IMR-90 (cell line): Measurements from ENCODE around the gene RET. TPM values are rescaled to one million over a fixed set of nuclear protein-coding genes. Genes with fewer than 3 reads are reported as not detected.

Experiments used
- ATAC-seq: fragments of 200-7000 bp; cut with Tn5 transposase; 2 replicates; pipeline ENCODE4 v1.9.1; 2020; ENCODE audit warnings: low read depth, mild to moderate bottlenecking, moderate library complexity
- BruUV-seq: library from RNA; stranded (reverse); fragments of 400-500 nt; replicated peaks from 2 replicates; lab custom pipeline; 2021; lab: Mats Ljungman, UMichigan
- CTCF ChIA-PET: fragments of 300-600 bp; formaldehyde crosslinking; extraction: SDS; loops from one replicate; lab custom pipeline; 2021; ENCODE audit warnings: antibody characterized with exemption; lab: Yijun Ruan, JAX
- POLR2A ChIA-PET: fragments of 300-600 bp; sonication (Branson Sonifier 250); formaldehyde crosslinking; loops from one replicate; lab custom pipeline; 2022; ENCODE audit warnings: antibody characterized with exemption; ENCODE audit not compliant: unreplicated experiment; lab: Charles Lee
- DNase-seq: peaks from one replicate; pipeline ENCODE4 v3.0.0; 2013
- H2AFZ ChIP-seq: replicated peaks from 2 replicates; pipeline ENCODE3; 2013; ENCODE audit warnings: low read length, mild to moderate bottlenecking; ENCODE audit not compliant: poor library complexity
- H2AK5ac ChIP-seq: 2 replicates; pipeline ENCODE4 v1.6.1; 2013; ENCODE audit warnings: low read depth, low read length, inconsistent platforms
- H2AK9ac ChIP-seq: replicated peaks from 2 replicates; pipeline ENCODE3; 2013; ENCODE audit warnings: mild to moderate bottlenecking, low read depth, low read length, moderate library complexity; ENCODE audit not compliant: poor library complexity
- H2BK120ac ChIP-seq: 2 replicates; pipeline ENCODE4 v1.6.1; 2013; ENCODE audit warnings: low read depth, low read length, inconsistent platforms
- H2BK15ac ChIP-seq: 3 replicates; pipeline ENCODE4 v1.6.1; 2013; ENCODE audit warnings: low read depth, low read length, inconsistent platforms
- H2BK20ac ChIP-seq: 2 replicates; pipeline ENCODE4 v1.6.1; 2013; ENCODE audit warnings: low read depth, mild to moderate bottlenecking, inconsistent platforms, low read length, moderate library complexity
- H2BK5ac ChIP-seq: 2 replicates; pipeline ENCODE4 v1.6.1; 2013; ENCODE audit warnings: mild to moderate bottlenecking, low read depth, low read length, inconsistent platforms; ENCODE audit not compliant: poor library complexity, severe bottlenecking
- H3K14ac ChIP-seq: replicated peaks from 2 replicates; pipeline ENCODE4 v1.6.1; 2013; ENCODE audit warnings: low read depth, low read length, inconsistent platforms
- H3K18ac ChIP-seq: 2 replicates; pipeline ENCODE4 v1.6.1; 2013; ENCODE audit warnings: low read depth, low read length, control low read depth
- H3K23ac ChIP-seq: 2 replicates; pipeline ENCODE4 v1.6.1; 2013; ENCODE audit warnings: low read depth, low read length, inconsistent platforms
- H3K27ac ChIP-seq: 2 replicates; pipeline ENCODE4 v1.5.1; 2013; ENCODE audit warnings: mild to moderate bottlenecking, control low read depth, low read length; ENCODE audit not compliant: insufficient read depth
- H3K27me3 ChIP-seq: 2 replicates; pipeline ENCODE4 v1.6.1; 2013; ENCODE audit warnings: low read length; ENCODE audit not compliant: control insufficient read depth, insufficient read depth
- H3K36me3 ChIP-seq: 2 replicates; pipeline ENCODE4 v1.6.1; 2013; ENCODE audit warnings: low read length, mixed read lengths; ENCODE audit not compliant: control insufficient read depth, insufficient read depth
- H3K4ac ChIP-seq: 2 replicates; pipeline ENCODE4 v1.6.1; 2013; ENCODE audit warnings: low read depth, low read length, inconsistent platforms
- H3K4me1 ChIP-seq: 2 replicates; pipeline ENCODE4 v1.6.1; 2013; ENCODE audit warnings: low read length, mixed read lengths; ENCODE audit not compliant: control insufficient read depth, insufficient read depth
- H3K4me2 ChIP-seq: 2 replicates; pipeline ENCODE4 v1.6.1; 2013; ENCODE audit warnings: low read depth, mild to moderate bottlenecking, control low read depth, low read length, moderate library complexity
- H3K4me3 ChIP-seq: 2 replicates; pipeline ENCODE4 v1.5.1; 2013; ENCODE audit warnings: low read depth, mild to moderate bottlenecking, control low read depth, low read length, moderate library complexity; ENCODE audit not compliant: insufficient read depth
- H3K56ac ChIP-seq: 2 replicates; pipeline ENCODE4 v1.6.1; 2013; ENCODE audit warnings: low read length, inconsistent platforms; ENCODE audit not compliant: insufficient read depth; ENCODE audit errors: extremely low read depth
- H3K79me1 ChIP-seq, 2 experiments: 2 replicates each; pipeline ENCODE4 v1.6.1; 2013; ENCODE audit warnings: low read length in 2 of 2, inconsistent platforms in 1 of 2, low read depth in 1 of 2
- H3K9ac ChIP-seq: 2 replicates; pipeline ENCODE4 v1.6.1; 2013; ENCODE audit warnings: low read depth, low read length, control low read depth
- H3K9me1 ChIP-seq: 2 replicates; pipeline ENCODE4 v1.6.1; 2013; ENCODE audit warnings: low read length, inconsistent platforms; ENCODE audit not compliant: insufficient read depth
- H3K9me3 ChIP-seq: 2 replicates; pipeline ENCODE4 v1.6.1; 2013; ENCODE audit warnings: low read length; ENCODE audit not compliant: control insufficient read depth, insufficient read depth
- H4K20me1 ChIP-seq: 2 replicates; pipeline ENCODE4 v1.6.1; 2013; ENCODE audit warnings: low read length, inconsistent platforms; ENCODE audit not compliant: insufficient read depth
- H4K5ac ChIP-seq: 2 replicates; pipeline ENCODE4 v1.6.1; 2013; ENCODE audit warnings: mild to moderate bottlenecking, low read depth, low read length, control low read depth
- H4K8ac ChIP-seq, 2 experiments: 2 replicates each; pipeline ENCODE4 v1.6.1; 2013; ENCODE audit warnings: low read depth in 2 of 2, low read length in 2 of 2, control low read depth in 1 of 2, inconsistent platforms in 1 of 2
- H4K91ac ChIP-seq: 2 replicates; pipeline ENCODE4 v1.6.1; 2013; ENCODE audit warnings: low read depth, low read length, inconsistent platforms; ENCODE audit not compliant: insufficient read depth
- BHLHE40 ChIP-seq: fragments of 150-350 bp; IDR thresholded peaks from 2 replicates; pipeline ENCODE4 v1.6.1; 2016; ENCODE audit warnings: mild to moderate bottlenecking, low read depth, low read length
- CHD1 ChIP-seq: IDR thresholded peaks from 2 replicates; pipeline ENCODE4 v1.6.1; 2012; ENCODE audit warnings: low read depth, low read length, improper control_type of control experiment
- ELK1 ChIP-seq: fragments of 150-350 bp; IDR thresholded peaks from 2 replicates; pipeline ENCODE4 v1.6.1; 2016; ENCODE audit warnings: low read depth, mild to moderate bottlenecking, low read length, moderate library complexity, borderline replicate concordance
- FOS ChIP-seq: fragments of 150-350 bp; IDR thresholded peaks from 2 replicates; pipeline ENCODE4 v1.6.1; 2016; ENCODE audit warnings: low read depth, low read length
- MAFK ChIP-seq: IDR thresholded peaks from 2 replicates; pipeline ENCODE4 v1.6.1; 2012; ENCODE audit warnings: low read depth, low read length, improper control_type of control experiment
- MAZ ChIP-seq: IDR thresholded peaks from 2 replicates; pipeline ENCODE4 v1.6.1; 2012; ENCODE audit warnings: low read depth, mild to moderate bottlenecking, low read length, improper control_type of control experiment, moderate library complexity, borderline replicate concordance
- MXI1 ChIP-seq: IDR thresholded peaks from 2 replicates; pipeline ENCODE4 v1.6.1; 2012; ENCODE audit warnings: low read depth, mild to moderate bottlenecking, low read length, moderate library complexity, borderline replicate concordance
- NFE2L2 ChIP-seq: fragments of 150-350 bp; IDR thresholded peaks from 2 replicates; pipeline ENCODE4 v1.6.1; 2016; ENCODE audit warnings: low read depth, mild to moderate bottlenecking, low read length
- RAD21 ChIP-seq: IDR thresholded peaks from 2 replicates; pipeline ENCODE4 v1.6.1; 2012; ENCODE audit warnings: low read length, improper control_type of control experiment
- RCOR1 ChIP-seq: IDR thresholded peaks from 2 replicates; pipeline ENCODE4 v1.6.1; 2012; ENCODE audit warnings: mild to moderate bottlenecking, low read length, improper control_type of control experiment; ENCODE audit not compliant: insufficient replicate concordance
- RFX5 ChIP-seq: IDR thresholded peaks from 2 replicates; pipeline ENCODE4 v1.8.0; 2012; ENCODE audit warnings: low read depth, mild to moderate bottlenecking, low read length, moderate library complexity
- SMC3 ChIP-seq: fragments of 150-350 bp; IDR thresholded peaks from 2 replicates; pipeline ENCODE4 v1.6.1; 2016; ENCODE audit warnings: low read depth, mild to moderate bottlenecking, antibody characterized with exemption, low read length, moderate library complexity
- WGBS, 2 experiments: methylation state at CpG; one replicate each; pipeline versions ENCODE4 v1.1.5 to v1.1.7; 2013; ENCODE audit warnings: missing lambda C conversion rate in 2 of 2; ENCODE audit not compliant: insufficient read length in 1 of 2; ENCODE audit errors: extremely low coverage in 2 of 2; 5-methylcytosine and 5-hydroxymethylcytosine counted together
- dilution Hi-C: fragments of 300-500 bp; cut with HindIII; formaldehyde crosslinking; loops from one replicate; pipeline ENCODE4 v1.14.3; 2018; ENCODE audit warnings: low sequenced_read_pairs; ENCODE audit not compliant: unreplicated experiment
- in situ Hi-C: fragments of 300-500 bp; cut with MboI; formaldehyde crosslinking; loops from 3 replicates; pipeline ENCODE4 v1.14.3; 2019; ENCODE audit warnings: low sequenced_read_pairs, inconsistent platforms, mixed read lengths
- intact Hi-C: fragments of 100-400 bp; cut with micrococcal nuclease; formaldehyde crosslinking; loops from 2 replicates; pipeline ENCODE4 v1.10.0; 2022
- polyA plus RNA-seq, 3 experiments: library from polyadenylated mRNA; depleted of rRNA; stranded (reverse); fragments of >200 nt; gene quantifications; 2 replicates each; pipeline ENCODE4 v1.2.3, GENCODE V29; 2012; ENCODE audit warnings: low replicate concordance in 1 of 3
- total RNA-seq: library from RNA; depleted of rRNA; stranded (reverse); fragments of >200 nt; gene quantifications from 2 replicates; pipeline ENCODE4 v1.2.3, GENCODE V29; 2012

Gene RET
- total and polyA plus RNA-seq, 2 of the 4 experiments (the other 2 are of a cell fraction), result 0.10 to 0.18 TPM

- no peak for TF ChIP-seq MXI1
Measured at GRCh38 chr10:43117777-43118583, 41.1 kb downstream of the RET start (continued).

- H4K5ac ChIP-seq, result no peak overlapping the region
- no peak for DNase-seq
- no peaks in the 10 kb centered on the region for H3K79me1 ChIP-seq
- H3K4me2 ChIP-seq, result no peak overlapping the region
- no peak overlapping the region for H3K4ac ChIP-seq
- no TSS peak for BruUV-seq
- no peak overlapping the region for H3K4me3 ChIP-seq
- peaks cover 32% of the 10 kb centered on the region for H3K27me3 ChIP-seq
- dilution Hi-C loops (no loop called here), intact Hi-C loops (no loop called here), in situ Hi-C loops (no loop called here)
- ATAC-seq, result no peak
- no peak overlapping the region for H2AK5ac ChIP-seq
- H3K36me3 ChIP-seq, result no peaks in the 10 kb centered on the region
- no peak for TF ChIP-seq SMC3
- no peak for TF ChIP-seq RFX5
- no peak for TF ChIP-seq MAZ
- no peak for TF ChIP-seq RCOR1
- no peak for TF ChIP-seq NFE2L2
- no peak for TF ChIP-seq ELK1
- TF ChIP-seq CHD1, result no peak
- no peak for TF ChIP-seq RAD21
- TF ChIP-seq FOS, result no peak
- no peak for TF ChIP-seq BHLHE40
- no peak for TF ChIP-seq MAFK
- H4K91ac ChIP-seq, result no peak overlapping the region
- 71% methylated on average over 7 of the region's 19 CpGs; no CpG with 5 or more reads in 1 of the 2 experiments for WGBS, 2 experiments
- H4K20me1 ChIP-seq, result no peaks in the 10 kb centered on the region
- no peak overlapping the region for H3K14ac ChIP-seq
- no peak overlapping the region for H3K56ac ChIP-seq
- H4K8ac ChIP-seq, result no peak overlapping the region
- H3K9ac ChIP-seq, result no peak overlapping the region
- no peak overlapping the region for H2BK5ac ChIP-seq
- no peak overlapping the region for H2AFZ ChIP-seq
- no peak overlapping the region for H3K18ac ChIP-seq
- H3K23ac ChIP-seq, result no peak overlapping the region
- POLR2A ChIA-PET, result no interaction called here
- no peak overlapping the region for H3K27ac ChIP-seq
- H3K9me1 ChIP-seq, result 0 out of 2 replicates have a peak, but pooled peaks cover 4% of the 10 kb centered on the region
- no peaks in the 10 kb centered on the region for H3K9me3 ChIP-seq
- H2BK120ac ChIP-seq, result no peak overlapping the region
- H2AK9ac ChIP-seq, result no peak overlapping the region
- CTCF ChIA-PET, result no interaction called here
- no peak overlapping the region for H2BK15ac ChIP-seq
- H3K4me1 ChIP-seq, result no peaks in the 10 kb centered on the region
- no peak overlapping the region for H2BK20ac ChIP-seq
Measured at GRCh38 chr10:43118631-43119415, 42.0 kb downstream of the RET start.
